WI38 (cell line): ENCODE data around the gene CMTM4.
"Not testable (repeated sequence)": the region's sequence is repeated elsewhere in the genome, so short reads cannot be mapped to it uniquely, and the experiment has no call there.

Source experiments
- H3K4me3 ChIP-seq: 2 replicates; pipeline ENCODE4 v1.5.1; 2011; ENCODE audit warnings: low read depth, mild to moderate bottlenecking, control low read depth, low read length
- CTCF ChIP-seq: IDR thresholded peaks from 2 replicates; pipeline ENCODE4 v1.5.1; 2012; ENCODE audit warnings: low read depth, mild to moderate bottlenecking, control low read depth, low read length

CMTM4 gene

GRCh38 chr16:66618588-66619375 is 77.8 kb downstream of the CMTM4 start:
- TF ChIP-seq CTCF: no peak
- no peak overlapping the region for H3K4me3 ChIP-seq

- no peak for TF ChIP-seq CTCF
These were observed 78.8 kb downstream of the CMTM4 start for GRCh38 chr16:66617728-66618127.

GRCh38 chr16:66617010-66617434 is 79.5 kb downstream of the CMTM4 start:
- TF ChIP-seq CTCF: no peak
- H3K4me3 ChIP-seq: no peak overlapping the region

More at GRCh38 chr16:66617728-66618127, 78.8 kb downstream of the CMTM4 start:
- H3K4me3 ChIP-seq: no peak overlapping the region

- no peak for TF ChIP-seq CTCF
- no peak overlapping the region for H3K4me3 ChIP-seq
These were observed 80.0 kb downstream of the CMTM4 start for GRCh38 chr16:66616592-66616991.

- no peak overlapping the region for H3K4me3 ChIP-seq
- no peak for TF ChIP-seq CTCF
These were observed 80.4 kb downstream of the CMTM4 start for GRCh38 chr16:66616169-66616568.

- H3K4me3 ChIP-seq: no peak overlapping the region
- no peak for TF ChIP-seq CTCF
These were observed 82.3 kb downstream of the CMTM4 start for GRCh38 chr16:66614161-66614802.

- no peak overlapping the region for H3K4me3 ChIP-seq
- no peak for TF ChIP-seq CTCF
These were observed 84.1 kb downstream of the CMTM4 start for GRCh38 chr16:66612422-66612821.

- H3K4me3 ChIP-seq: not testable (repeated sequence)
These were observed 84.6 kb downstream of the CMTM4 start for GRCh38 chr16:66611911-66612310.
